SK-N-MC (cell line): ENCODE data around the gene SCAPER.

ENCODE experiments used
- DNase-seq: peaks from one replicate; pipeline ENCODE4 v3.0.0-alpha.2; 2011; ENCODE audit warnings: low read depth, low spot score
- H3K27ac ChIP-seq: fragments of 200-600 bp; sonication (generic); 2 replicates; pipeline ENCODE4 v1.5.1; 2016; ENCODE audit warnings: mixed run types
- H3K36me3 ChIP-seq: fragments of 200-600 bp; sonication (generic); 2 replicates; pipeline ENCODE4 v1.6.1; 2017; ENCODE audit warnings: antibody characterized with exemption, low read length, mixed read lengths; ENCODE audit not compliant: insufficient read depth
- H3K4me3 ChIP-seq: fragments of 200-600 bp; sonication (generic); 2 replicates; pipeline ENCODE4 v1.5.1; 2016
- H3K9ac ChIP-seq: fragments of 200-600 bp; sonication (generic); 2 replicates; pipeline ENCODE4 v1.8.0; 2017; ENCODE audit warnings: mixed run types, mixed read lengths; ENCODE audit not compliant: insufficient read length
- H3K9me3 ChIP-seq: fragments of 200-600 bp; sonication (generic); 2 replicates; pipeline ENCODE4 v1.6.1; 2017; ENCODE audit warnings: low read depth, mild to moderate bottlenecking, antibody characterized with exemption, low read length, moderate library complexity, mixed read lengths
- EZH2 ChIP-seq: fragments of 200-600 bp; sonication (generic); IDR thresholded peaks from one replicate; pipeline ENCODE4 v1.6.1; 2017; ENCODE audit warnings: antibody characterized with exemption
- FOXP2 ChIP-seq: optimal IDR thresholded peaks from 2 replicates; pipeline ENCODE3; 2011; ENCODE audit warnings: mild to moderate bottlenecking, moderate library complexity; ENCODE audit not compliant: insufficient read depth; ENCODE audit errors: extremely low read length, control extremely low read depth
- POLR2AphosphoS5 ChIP-seq: IDR thresholded peaks from 2 replicates; pipeline ENCODE4 v1.6.1; 2012; ENCODE audit warnings: mild to moderate bottlenecking, low read depth, low read length, borderline replicate concordance

Gene SCAPER

GRCh38 chr15:76684002-76684401 lies 221.1 kb downstream of the SCAPER start:
- no peaks in the 10 kb centered on the region for H3K36me3 ChIP-seq
- H3K9ac ChIP-seq: no peak overlapping the region
- H3K27ac ChIP-seq: no peak overlapping the region
- H3K4me3 ChIP-seq: no peak overlapping the region
- H3K9me3 ChIP-seq: 0 out of 2 replicates have a peak, but pooled peaks cover 5% of the 10 kb centered on the region
- TF ChIP-seq POLR2AphosphoS5 (no peak), FOXP2 (no peak), EZH2 (no peak)
- DNase-seq: no peak

DNA sequence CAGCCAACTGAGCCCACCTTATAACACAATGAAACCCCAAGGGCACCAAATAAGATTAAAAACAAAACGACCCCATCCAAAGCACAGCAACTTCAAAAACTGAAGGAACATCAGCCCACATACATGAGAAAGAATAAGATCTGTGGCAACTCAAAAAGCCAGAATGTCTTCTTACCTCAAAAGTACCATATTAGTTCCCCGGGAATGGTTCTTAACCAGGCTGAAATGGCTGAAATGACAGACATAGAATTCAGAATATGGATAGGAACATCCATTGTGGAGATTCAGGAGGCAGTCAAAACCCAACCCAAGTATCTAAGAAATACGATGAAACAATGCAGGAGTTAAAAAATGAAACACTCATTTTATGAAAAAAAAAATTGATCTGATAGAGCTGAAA lies 222.3 kb downstream of the SCAPER start:
- no peak for TF ChIP-seq POLR2AphosphoS5
- no peak for TF ChIP-seq EZH2
- TF ChIP-seq FOXP2: no peak
- Histone ChIP-seq H3K9ac (no peak overlapping the region), H3K36me3 (no peaks in the 10 kb centered on the region), H3K4me3 (no peak overlapping the region), H3K27ac (no peak overlapping the region), H3K9me3 (0 out of 2 replicates have a peak, but pooled peaks cover 5% of the 10 kb centered on the region)
- no peak for DNase-seq

DNA sequence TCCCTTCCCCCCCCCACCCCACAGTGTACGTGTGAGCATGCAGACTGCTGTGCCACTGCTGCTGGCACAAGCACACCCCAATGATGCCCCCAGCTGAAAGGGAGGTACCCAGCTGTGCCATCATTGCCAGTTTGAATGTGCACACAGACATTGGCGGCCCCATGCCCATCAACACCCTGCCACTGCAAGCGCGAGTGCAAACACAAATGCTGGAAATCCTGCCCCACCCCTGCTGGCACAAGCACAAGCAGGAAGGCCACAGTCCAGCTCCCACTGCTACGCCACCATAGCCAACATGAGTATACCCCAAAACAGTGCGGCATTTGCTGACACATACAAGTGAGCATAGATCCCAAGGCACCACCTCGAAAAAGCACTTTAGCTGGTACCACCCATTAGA lies 222.9 kb downstream of the SCAPER start:
- no peak overlapping the region for H3K9ac ChIP-seq
- H3K36me3 ChIP-seq: no peaks in the 10 kb centered on the region
- no peak overlapping the region for H3K4me3 ChIP-seq
- 0 out of 2 replicates have a peak, but pooled peaks cover 5% of the 10 kb centered on the region for H3K9me3 ChIP-seq
- H3K27ac ChIP-seq: no peak overlapping the region
- no peak for DNase-seq
- TF ChIP-seq FOXP2 (no peak), POLR2AphosphoS5 (no peak), EZH2 (no peak)

DNA sequence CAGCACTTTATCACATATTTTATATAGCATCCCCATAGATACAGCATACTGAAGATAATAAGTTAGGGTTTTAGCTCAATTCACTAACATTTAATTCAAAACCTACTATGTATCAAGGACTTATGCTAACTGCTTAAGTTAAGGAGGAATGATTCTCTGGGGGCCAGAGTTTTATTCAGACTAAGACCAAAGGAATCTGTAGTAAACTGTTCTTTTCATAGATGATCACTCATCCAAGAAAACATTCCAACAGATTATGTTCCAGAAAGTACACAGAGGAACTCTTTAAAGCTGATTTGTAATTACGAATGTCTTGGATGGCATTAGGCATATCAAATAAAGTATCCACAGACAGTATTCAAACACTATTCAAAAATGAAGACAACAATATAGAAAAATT lies 226.4 kb downstream of the SCAPER start:
- Histone ChIP-seq H3K4me3 (no peak overlapping the region), H3K36me3 (no peaks in the 10 kb centered on the region), H3K9ac (no peak overlapping the region), H3K27ac (no peak overlapping the region), H3K9me3 (no peaks in the 10 kb centered on the region)
- TF ChIP-seq EZH2 (no peak), FOXP2 (no peak), POLR2AphosphoS5 (no peak)
- DNase-seq: no peak

GRCh38 chr15:76674883-76675282 lies 230.3 kb downstream of the SCAPER start:
- Histone ChIP-seq H3K36me3 (no peaks in the 10 kb centered on the region), H3K9ac (no peak overlapping the region), H3K9me3 (no peaks in the 10 kb centered on the region), H3K4me3 (no peak overlapping the region), H3K27ac (no peak overlapping the region)
- TF ChIP-seq POLR2AphosphoS5 (no peak), FOXP2 (no peak), EZH2 (no peak)
- DNase-seq: no peak

DNA sequence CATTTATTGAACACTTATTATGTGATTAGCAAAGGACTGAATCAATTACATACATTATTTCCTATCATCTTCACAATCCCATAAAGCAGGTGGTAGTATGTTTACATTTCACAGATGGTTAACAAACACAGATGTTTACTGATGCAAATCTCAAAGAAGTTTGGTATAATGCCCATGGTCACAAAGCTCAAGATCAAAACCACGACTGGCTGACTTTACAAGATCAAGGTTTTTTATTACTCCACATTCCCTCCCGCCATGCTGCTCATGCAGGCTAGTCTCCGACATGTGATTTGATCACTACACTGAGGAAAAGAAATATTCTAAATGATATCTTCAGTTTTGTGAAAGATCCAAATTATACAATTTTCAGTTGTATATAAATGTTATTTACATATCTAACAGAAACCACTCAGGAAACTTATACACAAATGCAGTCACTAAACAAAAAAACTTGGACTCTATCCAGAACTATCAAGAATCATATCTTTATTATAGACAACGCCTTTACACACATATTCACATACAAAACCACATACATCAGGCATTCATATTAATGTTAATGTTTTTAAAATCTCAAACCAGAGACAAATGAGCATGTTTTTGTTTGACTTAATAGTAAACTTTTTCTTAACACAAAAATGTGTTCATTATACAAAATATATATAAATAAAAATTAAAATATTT lies 235.5 kb downstream of the SCAPER start:
- Histone ChIP-seq H3K36me3 (no peaks in the 10 kb centered on the region), H3K27ac (no peak overlapping the region), H3K4me3 (no peak overlapping the region), H3K9me3 (no peaks in the 10 kb centered on the region), H3K9ac (no peak overlapping the region)
- DNase-seq: no peak
- no peak for TF ChIP-seq EZH2

DNA sequence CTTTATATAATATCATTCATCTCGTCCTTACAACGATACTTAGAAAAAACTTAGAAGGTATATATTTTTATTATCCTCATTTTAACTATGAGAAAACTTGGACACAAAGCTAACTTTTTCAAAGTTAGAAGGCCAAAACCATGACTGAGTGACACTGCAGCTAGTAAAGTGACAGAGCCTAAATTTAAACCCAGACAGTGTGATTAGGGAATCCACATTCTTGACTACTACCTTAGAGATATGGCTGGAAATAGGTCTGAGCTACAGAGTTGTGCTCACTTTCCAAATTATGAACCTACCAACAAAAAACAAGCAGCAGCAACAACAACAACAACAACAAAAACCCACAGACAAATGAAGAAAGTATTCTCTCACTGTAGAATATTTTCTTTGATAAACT lies 236.2 kb downstream of the SCAPER start:
- H3K9me3 ChIP-seq: no peaks in the 10 kb centered on the region
- TF ChIP-seq EZH2 (no peak), FOXP2 (no peak), POLR2AphosphoS5 (no peak)
- H3K9ac ChIP-seq: no peak overlapping the region
- H3K27ac ChIP-seq: no peak overlapping the region
- H3K36me3 ChIP-seq: no peaks in the 10 kb centered on the region
- H3K4me3 ChIP-seq: no peak overlapping the region
- no peak for DNase-seq

GRCh38 chr15:76667943-76668715 lies 237.0 kb downstream of the SCAPER start:
- Histone ChIP-seq H3K36me3 (no peaks in the 10 kb centered on the region), H3K9me3 (no peaks in the 10 kb centered on the region), H3K9ac (no peak overlapping the region), H3K27ac (no peak overlapping the region), H3K4me3 (no peak overlapping the region)
- TF ChIP-seq POLR2AphosphoS5: no peak
- no peak for TF ChIP-seq FOXP2
- TF ChIP-seq EZH2: no peak
- no peak for DNase-seq

DNA sequence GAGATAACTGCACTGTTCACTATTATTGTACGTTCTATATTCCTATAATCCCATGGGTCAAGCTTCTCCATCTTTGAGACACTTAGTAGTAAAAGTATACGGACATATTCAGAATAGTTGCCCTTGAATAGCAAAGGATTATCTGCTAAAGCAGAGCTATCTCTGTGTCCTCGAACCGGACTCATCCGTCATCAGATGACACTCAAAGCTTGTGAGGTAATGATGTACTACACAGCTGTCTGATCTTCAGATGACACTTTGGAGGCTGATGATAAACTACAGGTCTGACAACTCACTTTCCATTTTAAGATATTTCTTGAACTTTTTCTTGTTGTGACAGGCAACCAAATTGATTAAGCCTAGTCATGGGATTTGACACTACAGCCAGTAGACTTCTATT lies 240.2 kb downstream of the SCAPER start:
- TF ChIP-seq EZH2 (no peak), FOXP2 (no peak), POLR2AphosphoS5 (no peak)
- H3K27ac ChIP-seq: no peak overlapping the region
- no peak overlapping the region for H3K9ac ChIP-seq
- DNase-seq: no peak
- no peak overlapping the region for H3K4me3 ChIP-seq
- H3K9me3 ChIP-seq: no peaks in the 10 kb centered on the region
- no peaks in the 10 kb centered on the region for H3K36me3 ChIP-seq
